Panc1 (cell line): Measurements from ENCODE around the gene SNRNP70. TPM values are rescaled to one million over a fixed set of nuclear protein-coding genes. Genes with fewer than 3 reads are reported as not detected.

Experiments used
- ATAC-seq: fragments of 200-7000 bp; cut with Tn5 transposase; 2 replicates; pipeline ENCODE4 v1.9.1; 2020; ENCODE audit warnings: mild to moderate bottlenecking, moderate library complexity
- BruUV-seq: library from RNA; stranded (reverse); fragments of 400-500 nt; replicated peaks from 2 replicates; lab custom pipeline; 2021; lab: Mats Ljungman, UMichigan
- CTCF ChIA-PET: fragments of 300-600 bp; sonication (Branson Sonifier 250); formaldehyde crosslinking; loops from one replicate; lab custom pipeline; 2022; ENCODE audit warnings: antibody characterized with exemption; lab: Charles Lee
- POLR2A ChIA-PET: fragments of 300-600 bp; sonication (Branson Sonifier 250); formaldehyde crosslinking; loops from one replicate; lab custom pipeline; 2022; ENCODE audit warnings: antibody characterized with exemption; lab: Charles Lee
- DNase-seq: peaks from one replicate; pipeline ENCODE4 v3.0.0-alpha.2; 2010; ENCODE audit warnings: low read depth, low spot score
- H3K27ac ChIP-seq: 2 replicates; pipeline ENCODE4 v1.5.1; 2011; ENCODE audit warnings: mild to moderate bottlenecking, low read length, inconsistent platforms
- H3K27me3 ChIP-seq: fragments of 200-500 bp; sonication (Bioruptor generic); 2 replicates; pipeline ENCODE4 v1.6.0; 2014; ENCODE audit warnings: low read length, inconsistent platforms; ENCODE audit not compliant: control insufficient read depth, insufficient read depth
- H3K36me3 ChIP-seq: fragments of 200-500 bp; sonication (Bioruptor generic); 2 replicates; pipeline ENCODE4 v1.5.1; 2014; ENCODE audit warnings: inconsistent platforms, mild to moderate bottlenecking, low read length, moderate library complexity; ENCODE audit not compliant: control insufficient read depth, insufficient read depth
- H3K4me1 ChIP-seq: 2 replicates; pipeline ENCODE4 v1.5.1; 2011; ENCODE audit warnings: inconsistent platforms, mild to moderate bottlenecking, low read length, moderate library complexity; ENCODE audit not compliant: control insufficient read depth, insufficient read depth
- H3K4me3 ChIP-seq, 2 experiments: 2 replicates each; pipeline ENCODE4 v1.5.1; 2011 to 2012; ENCODE audit warnings: low read depth in 2 of 2, low read length in 2 of 2, mild to moderate bottlenecking in 2 of 2, inconsistent platforms in 1 of 2, moderate library complexity in 1 of 2
- H3K9me3 ChIP-seq: fragments of 200-500 bp; sonication (Bioruptor generic); 2 replicates; pipeline ENCODE4 v1.5.1; 2014; ENCODE audit warnings: low read depth, mild to moderate bottlenecking, inconsistent platforms, low read length, moderate library complexity; ENCODE audit not compliant: control insufficient read depth, insufficient read depth
- POLR2AphosphoS5 ChIP-seq: IDR thresholded peaks from 2 replicates; pipeline ENCODE4 v1.6.1; 2012; ENCODE audit warnings: mild to moderate bottlenecking, low read depth, low read length, moderate library complexity
- SIN3A ChIP-seq: IDR thresholded peaks from 2 replicates; pipeline ENCODE4 v1.6.1; 2012; ENCODE audit warnings: low read depth, mild to moderate bottlenecking, low read length, moderate library complexity, borderline replicate concordance; ENCODE audit not compliant: insufficient read depth
- TCF7L2 ChIP-seq: IDR thresholded peaks from 2 replicates; pipeline ENCODE4 v1.6.1; 2011; ENCODE audit warnings: mild to moderate bottlenecking, low read depth, low read length, inconsistent platforms
- in situ Hi-C: cut with HindIII; loops from 2 replicates; pipeline ENCODE4 v1.10.0; 2016; ENCODE audit warnings: low sequenced_read_pairs, low pct_unique_long_range_greater_than_20kb
- intact Hi-C: fragments of 100-400 bp; cut with micrococcal nuclease; formaldehyde crosslinking; loops from one replicate; pipeline ENCODE4 v1.10.0; 2022; ENCODE audit not compliant: unreplicated experiment
- total RNA-seq: library from RNA; stranded (reverse); gene quantifications from one replicate; pipeline ENCODE4 v1.2.1, GENCODE V29; 2021; ENCODE audit not compliant: unreplicated experiment
- TF ChIP-seq, protein P1 (sequence below), 2 experiments: IDR thresholded peaks; 2 replicates each; pipeline ENCODE4 v1.6.1; 2011 to 2012; ENCODE audit warnings: low read depth in 2 of 2, control low read depth in 1 of 2, low read length in 1 of 2, mild to moderate bottlenecking in 1 of 2, moderate library complexity in 1 of 2; ENCODE audit not compliant: insufficient read depth in 1 of 2
- TF ChIP-seq, protein P2 (sequence below): fragments of 450-650 bp; IDR thresholded peaks from 2 replicates; pipeline ENCODE4 v1.5.1; 2017; ENCODE audit warnings: mild to moderate bottlenecking

SNRNP70 gene
- total RNA-seq, 1 experiment from 2014 or later: 180 TPM

DNA sequence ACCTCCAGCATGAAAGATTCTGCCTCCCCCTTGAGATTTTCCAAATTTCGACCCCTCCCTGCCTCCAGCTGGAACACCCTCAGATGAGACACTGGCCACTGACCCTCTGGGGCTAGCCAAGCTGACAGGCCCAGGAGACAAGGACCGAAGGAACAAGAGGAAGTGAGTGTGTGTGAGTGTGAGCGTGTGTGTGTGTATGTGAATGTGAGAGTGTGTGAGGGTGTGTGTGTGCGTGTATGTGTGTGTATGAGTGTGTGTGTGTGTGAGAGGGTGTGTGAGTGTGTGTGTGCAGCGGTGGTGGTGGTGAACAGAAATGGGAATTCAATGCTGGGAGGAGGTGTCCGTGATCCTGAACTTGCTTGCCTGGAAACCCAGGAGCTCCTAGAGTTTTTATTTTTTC is 56.1 kb downstream of the SNRNP70 start:
- BruUV-seq: no TSS peak
- TF ChIP-seq SIN3A: no peak
- TF ChIP-seq TCF7L2: no peak
- TF ChIP-seq, protein P1, sequence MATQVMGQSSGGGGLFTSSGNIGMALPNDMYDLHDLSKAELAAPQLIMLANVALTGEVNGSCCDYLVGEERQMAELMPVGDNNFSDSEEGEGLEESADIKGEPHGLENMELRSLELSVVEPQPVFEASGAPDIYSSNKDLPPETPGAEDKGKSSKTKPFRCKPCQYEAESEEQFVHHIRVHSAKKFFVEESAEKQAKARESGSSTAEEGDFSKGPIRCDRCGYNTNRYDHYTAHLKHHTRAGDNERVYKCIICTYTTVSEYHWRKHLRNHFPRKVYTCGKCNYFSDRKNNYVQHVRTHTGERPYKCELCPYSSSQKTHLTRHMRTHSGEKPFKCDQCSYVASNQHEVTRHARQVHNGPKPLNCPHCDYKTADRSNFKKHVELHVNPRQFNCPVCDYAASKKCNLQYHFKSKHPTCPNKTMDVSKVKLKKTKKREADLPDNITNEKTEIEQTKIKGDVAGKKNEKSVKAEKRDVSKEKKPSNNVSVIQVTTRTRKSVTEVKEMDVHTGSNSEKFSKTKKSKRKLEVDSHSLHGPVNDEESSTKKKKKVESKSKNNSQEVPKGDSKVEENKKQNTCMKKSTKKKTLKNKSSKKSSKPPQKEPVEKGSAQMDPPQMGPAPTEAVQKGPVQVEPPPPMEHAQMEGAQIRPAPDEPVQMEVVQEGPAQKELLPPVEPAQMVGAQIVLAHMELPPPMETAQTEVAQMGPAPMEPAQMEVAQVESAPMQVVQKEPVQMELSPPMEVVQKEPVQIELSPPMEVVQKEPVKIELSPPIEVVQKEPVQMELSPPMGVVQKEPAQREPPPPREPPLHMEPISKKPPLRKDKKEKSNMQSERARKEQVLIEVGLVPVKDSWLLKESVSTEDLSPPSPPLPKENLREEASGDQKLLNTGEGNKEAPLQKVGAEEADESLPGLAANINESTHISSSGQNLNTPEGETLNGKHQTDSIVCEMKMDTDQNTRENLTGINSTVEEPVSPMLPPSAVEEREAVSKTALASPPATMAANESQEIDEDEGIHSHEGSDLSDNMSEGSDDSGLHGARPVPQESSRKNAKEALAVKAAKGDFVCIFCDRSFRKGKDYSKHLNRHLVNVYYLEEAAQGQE (IDR thresholded peaks at IDR 0.05; ENCODE audit: insufficient read depth in 1 of 2, low read depth in 2 of 2, low read length in 1 of 2): no peak
- TF ChIP-seq POLR2AphosphoS5: no peak
- TF ChIP-seq, protein P2, sequence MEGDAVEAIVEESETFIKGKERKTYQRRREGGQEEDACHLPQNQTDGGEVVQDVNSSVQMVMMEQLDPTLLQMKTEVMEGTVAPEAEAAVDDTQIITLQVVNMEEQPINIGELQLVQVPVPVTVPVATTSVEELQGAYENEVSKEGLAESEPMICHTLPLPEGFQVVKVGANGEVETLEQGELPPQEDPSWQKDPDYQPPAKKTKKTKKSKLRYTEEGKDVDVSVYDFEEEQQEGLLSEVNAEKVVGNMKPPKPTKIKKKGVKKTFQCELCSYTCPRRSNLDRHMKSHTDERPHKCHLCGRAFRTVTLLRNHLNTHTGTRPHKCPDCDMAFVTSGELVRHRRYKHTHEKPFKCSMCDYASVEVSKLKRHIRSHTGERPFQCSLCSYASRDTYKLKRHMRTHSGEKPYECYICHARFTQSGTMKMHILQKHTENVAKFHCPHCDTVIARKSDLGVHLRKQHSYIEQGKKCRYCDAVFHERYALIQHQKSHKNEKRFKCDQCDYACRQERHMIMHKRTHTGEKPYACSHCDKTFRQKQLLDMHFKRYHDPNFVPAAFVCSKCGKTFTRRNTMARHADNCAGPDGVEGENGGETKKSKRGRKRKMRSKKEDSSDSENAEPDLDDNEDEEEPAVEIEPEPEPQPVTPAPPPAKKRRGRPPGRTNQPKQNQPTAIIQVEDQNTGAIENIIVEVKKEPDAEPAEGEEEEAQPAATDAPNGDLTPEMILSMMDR: no peak
- H3K36me3 ChIP-seq: no peaks in the 10 kb centered on the region
- CTCF ChIA-PET: no interaction called here
- no peak overlapping the region for H3K4me3 ChIP-seq
- H3K9me3 ChIP-seq: no peaks in the 10 kb centered on the region
- DNase-seq: no peak
- intact Hi-C loops: no loop called here
- no peaks in the 10 kb centered on the region for H3K4me1 ChIP-seq
- H3K27me3 ChIP-seq: no peaks in the 10 kb centered on the region
- in situ Hi-C loops: no loop called here
- H3K27ac ChIP-seq: no peak overlapping the region
- POLR2A ChIA-PET: no interaction called here
- ATAC-seq: no peak

DNA sequence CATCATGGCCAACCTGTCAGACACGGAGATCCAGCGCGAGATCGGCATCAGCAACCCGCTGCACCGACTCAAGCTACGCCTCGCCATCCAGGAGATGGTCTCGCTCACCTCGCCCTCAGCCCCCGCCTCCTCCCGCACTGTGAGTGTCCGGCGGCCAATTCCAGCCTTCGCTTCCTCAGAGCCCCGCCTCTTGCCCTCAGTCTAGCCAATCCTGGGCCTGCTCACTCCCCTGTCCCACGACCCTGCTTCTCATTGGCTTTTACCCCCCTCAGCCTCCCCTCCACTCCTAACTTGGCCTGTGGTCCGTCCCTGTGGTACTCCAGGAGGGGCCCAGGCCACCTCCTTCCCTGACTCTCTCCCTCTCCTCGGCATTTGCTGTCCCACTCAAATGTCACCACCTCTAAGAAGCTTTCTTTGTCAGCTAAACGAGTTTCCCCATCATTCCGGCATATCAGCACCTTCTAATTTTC is 57.6 kb downstream of the SNRNP70 start:
- ATAC-seq: peak; percentile 98
- no TSS peak for BruUV-seq
- DNase-seq: no peak
- peak overlapping the region; percentile 56 to 64 for H3K4me3 ChIP-seq
- POLR2A ChIA-PET: no interaction called here
- no peaks in the 10 kb centered on the region for H3K27me3 ChIP-seq
- no peaks in the 10 kb centered on the region for H3K9me3 ChIP-seq
- TF ChIP-seq, protein P1 (IDR thresholded peaks at IDR 0.05; ENCODE audit: insufficient read depth in 1 of 2, low read depth in 2 of 2, low read length in 1 of 2): no peak
- TF ChIP-seq POLR2AphosphoS5 (no peak), TCF7L2 (no peak), SIN3A (no peak)
- TF ChIP-seq, protein P2: no peak
- in situ Hi-C loops: no loop called here
- no peaks in the 10 kb centered on the region for H3K36me3 ChIP-seq
- intact Hi-C loops: no loop called here
- CTCF ChIA-PET: interaction anchor here (1.0 to 1.3 kb wide), 2 partner anchors 45 to 66 kb away, joined by 3 read pairs; no protein-coding TSS in a partner anchor
- no peaks in the 10 kb centered on the region for H3K4me1 ChIP-seq
- peak overlapping the region; percentile 57; the same call in 1 of the 2 replicates for H3K27ac ChIP-seq
